NCI-H1436 treated with DMSO at 0.1 percent for 48 hours (cell line): Measurements from ENCODE around the gene NOTUM.

Experiments used
- DNase-seq: peaks from one replicate; lab custom pipeline; 2025; lab: John Stamatoyannopoulos, UW

The NOTUM gene

GRCh38 chr17:81935709-81936084 is 25.3 kb downstream of the NOTUM start:
- DNase-seq = no peak

GRCh38 chr17:81934850-81935708 is 25.9 kb downstream of the NOTUM start:
- no peak for DNase-seq

GRCh38 chr17:81934098-81934757 is 26.8 kb downstream of the NOTUM start:
- no peak for DNase-seq

GRCh38 chr17:81933178-81933699 is 27.7 kb downstream of the NOTUM start:
- DNase-seq = no peak

GRCh38 chr17:81932333-81932983 is 28.5 kb downstream of the NOTUM start:
- no peak for DNase-seq

GRCh38 chr17:81931557-81932332 is 29.2 kb downstream of the NOTUM start:
- no peak for DNase-seq

GRCh38 chr17:81931189-81931556 is 29.8 kb downstream of the NOTUM start:
- no peak for DNase-seq

GRCh38 chr17:81930142-81931125 is 30.6 kb downstream of the NOTUM start:
- no peak for DNase-seq

GRCh38 chr17:81929253-81930141 is 31.5 kb downstream of the NOTUM start:
- DNase-seq = no peak

GRCh38 chr17:81928544-81929252 is 32.3 kb downstream of the NOTUM start:
- no peak for DNase-seq

GRCh38 chr17:81927653-81928543 is 33.1 kb downstream of the NOTUM start, which contains the start of gene MAFG:
MAFG (minus strand) TSS chr17:81927735; CDS start chr17:81923185, 4,550 bp downstream.
- DNase-seq = peak; percentile 81

GRCh38 chr17:81927152-81927652 is 33.8 kb downstream of the NOTUM start:
- no peak for DNase-seq

- no peak for DNase-seq
Observed at GRCh38 chr17:81926451-81927151, 34.4 kb downstream of the NOTUM start.

- no peak for DNase-seq
Observed at GRCh38 chr17:81925860-81926450, 35.0 kb downstream of the NOTUM start.

GRCh38 chr17:81924557-81925532 is 36.1 kb downstream of the NOTUM start:
- DNase-seq = no peak
